ENCODE data around the gene TAS2R1. TPM values are rescaled to one million over a fixed set of nuclear protein-coding genes. Genes with fewer than 3 reads are reported as not detected.
A peak's percentile ranks its signal among the peaks of the same experiment; 100 is the strongest.

The TAS2R1 gene
- total RNA-seq, 1 experiment from 2014 or later, result not detected

GRCh38 chr5:9624196-9624947 is 5.8 kb downstream of the TAS2R1 start:
- no peak overlapping the region for H3K9ac ChIP-seq (ENCODE audit: low read length)
- POLR2A ChIA-PET (ENCODE audit: unreplicated experiment), result no interaction called here
- no peaks in the 10 kb centered on the region for H3K36me3 ChIP-seq (ENCODE audit: low read depth, low read length)
- no TSS peak for BruUV-seq (replicated peaks)
- no peak overlapping the region for H3K27ac ChIP-seq (ENCODE audit: low read length)
- H2AFZ ChIP-seq (ENCODE audit: low read length), result no peak overlapping the region
- H3K27me3 ChIP-seq (ENCODE audit: low read length), result no peaks in the 10 kb centered on the region
- no peak overlapping the region for H3K4me3 ChIP-seq (ENCODE audit: low read length)
- H3K4me2 ChIP-seq (ENCODE audit: low read length), result no peak overlapping the region
- H3K79me2 ChIP-seq (ENCODE audit: low read length), result no peaks in the 10 kb centered on the region
- no peaks in the 10 kb centered on the region for H4K20me1 ChIP-seq (ENCODE audit: low read length)
- no peaks in the 10 kb centered on the region for H3K9me2 ChIP-seq (replicated peaks; ENCODE audit: low read length)
- DNase-seq, result no peak
- intact Hi-C loops (cut with micrococcal nuclease), result no loop called here
- peaks cover 14% of the 10 kb centered on the region for H3K4me1 ChIP-seq (ENCODE audit: insufficient read depth, low read length)
- H3K9me3 ChIP-seq (ENCODE audit: low read length), result no peaks in the 10 kb centered on the region
- CTCF ChIA-PET, result no interaction called here
- ATAC-seq, result no peak
- H3F3A ChIP-seq (ENCODE audit: low read length, unreplicated experiment), result no peaks in the 10 kb centered on the region
- TF ChIP-seq EZH2 (IDR thresholded peaks at IDR 0.05; ENCODE audit: low read length, unreplicated experiment), result no peak
- TF ChIP-seq EZH2phosphoT487 (IDR thresholded peaks at IDR 0.05; ENCODE audit: borderline replicate concordance, low read length), result no peak
- no peak for TF ChIP-seq CTCF (conservative IDR thresholded peaks at IDR 0.05; ENCODE audit: low read depth, low read length)

GRCh38 chr5:9623661-9624060 is 6.5 kb downstream of the TAS2R1 start:
- no peak overlapping the region for H3K4me3 ChIP-seq (ENCODE audit: low read length)
- no peak overlapping the region for H2AFZ ChIP-seq (ENCODE audit: low read length)
- BruUV-seq (replicated peaks), result no TSS peak
- no peak overlapping the region for H3K27ac ChIP-seq (ENCODE audit: low read length)
- no peaks in the 10 kb centered on the region for H3F3A ChIP-seq (ENCODE audit: low read length, unreplicated experiment)
- H3K9me3 ChIP-seq (ENCODE audit: low read length), result no peaks in the 10 kb centered on the region
- POLR2A ChIA-PET (ENCODE audit: unreplicated experiment), result no interaction called here
- no peak for TF ChIP-seq CTCF (conservative IDR thresholded peaks at IDR 0.05; ENCODE audit: low read depth, low read length)
- no peak for TF ChIP-seq EZH2phosphoT487 (IDR thresholded peaks at IDR 0.05; ENCODE audit: borderline replicate concordance, low read length)
- TF ChIP-seq EZH2 (IDR thresholded peaks at IDR 0.05; ENCODE audit: low read length, unreplicated experiment), result no peak
- no peaks in the 10 kb centered on the region for H4K20me1 ChIP-seq (ENCODE audit: low read length)
- H3K9me2 ChIP-seq (replicated peaks; ENCODE audit: low read length), result no peaks in the 10 kb centered on the region
- H3K4me2 ChIP-seq (ENCODE audit: low read length), result no peak overlapping the region
- H3K4me1 ChIP-seq (ENCODE audit: insufficient read depth, low read length), result peaks cover 18% of the 10 kb centered on the region
- ATAC-seq (no peak), DNase-seq (no peak)
- H3K36me3 ChIP-seq (ENCODE audit: low read depth, low read length), result no peaks in the 10 kb centered on the region
- CTCF ChIA-PET, result no interaction called here
- no peaks in the 10 kb centered on the region for H3K27me3 ChIP-seq (ENCODE audit: low read length)
- H3K79me2 ChIP-seq (ENCODE audit: low read length), result no peaks in the 10 kb centered on the region
- intact Hi-C loops (cut with micrococcal nuclease), result no loop called here
- H3K9ac ChIP-seq (ENCODE audit: low read length), result no peak overlapping the region

GRCh38 chr5:9622971-9623421 is 7.2 kb downstream of the TAS2R1 start:
- Histone ChIP-seq H3K4me3 (ENCODE audit: low read length) (no peak overlapping the region), H3F3A (ENCODE audit: low read length, unreplicated experiment) (no peaks in the 10 kb centered on the region), H3K79me2 (ENCODE audit: low read length) (no peaks in the 10 kb centered on the region), H3K4me1 (ENCODE audit: insufficient read depth, low read length) (peaks cover 24% of the 10 kb centered on the region), H3K9me3 (ENCODE audit: low read length) (no peaks in the 10 kb centered on the region), H4K20me1 (ENCODE audit: low read length) (no peaks in the 10 kb centered on the region), H3K27me3 (ENCODE audit: low read length) (no peaks in the 10 kb centered on the region), H3K4me2 (ENCODE audit: low read length) (0 out of 2 replicates have a peak overlapping the region, but pooled peaks have one; percentile 26), H3K9me2 (replicated peaks; ENCODE audit: low read length) (no peaks in the 10 kb centered on the region), H3K9ac (ENCODE audit: low read length) (no peak overlapping the region), H3K27ac (ENCODE audit: low read length) (peak overlapping the region; percentile 19), H3K36me3 (ENCODE audit: low read depth, low read length) (no peaks in the 10 kb centered on the region), H2AFZ (ENCODE audit: low read length) (peak overlapping the region; percentile 32)
- DNase-seq, result peak; percentile 89
- ChIA-PET CTCF (no interaction called here), POLR2A (ENCODE audit: unreplicated experiment) (no interaction called here)
- ATAC-seq, result peak; percentile 48
- no TSS peak for BruUV-seq (replicated peaks)
- no peak for TF ChIP-seq CTCF (conservative IDR thresholded peaks at IDR 0.05; ENCODE audit: low read depth, low read length)
- no peak for TF ChIP-seq EZH2 (IDR thresholded peaks at IDR 0.05; ENCODE audit: low read length, unreplicated experiment)
- no peak for TF ChIP-seq EZH2phosphoT487 (IDR thresholded peaks at IDR 0.05; ENCODE audit: borderline replicate concordance, low read length)
- intact Hi-C loops (cut with micrococcal nuclease), result no loop called here
